ENCODE results near the gene CFAP46.

Gene CFAP46

GRCh38 chr10:132983252-132984007 lies 41.1 kb upstream of the CFAP46 start:
- Histone ChIP-seq H3K27me3 (ENCODE audit: insufficient read depth, insufficient read length) (peaks cover 2% of the 10 kb centered on the region), H3K4me3 (ENCODE audit: insufficient read length, low read depth) (no peak overlapping the region), H3K36me3 (ENCODE audit: insufficient read depth, insufficient read length, low read length) (no peaks in the 10 kb centered on the region), H3K9me3 (ENCODE audit: insufficient read depth, low read length) (no peaks in the 10 kb centered on the region), H3K4me1 (ENCODE audit: insufficient read depth, insufficient read length) (peaks cover 5% of the 10 kb centered on the region), H3K9ac (ENCODE audit: insufficient read length, low read depth) (no peak overlapping the region)
- TF ChIP-seq ZNF274 (IDR thresholded peaks at IDR 0.05; ENCODE audit: low read depth, low read length) (no peak), SUZ12 (IDR thresholded peaks at IDR 0.05; ENCODE audit: extremely low read depth, insufficient read depth, insufficient read length) (no peak), YY1 (IDR thresholded peaks at IDR 0.05; ENCODE audit: insufficient read depth, insufficient read length) (no peak)
- no peak for DNase-seq (ENCODE audit: low read depth, low spot score)

GRCh38 chr10:132982301-132982989 lies 40.1 kb upstream of the CFAP46 start:
- peaks cover 5% of the 10 kb centered on the region for H3K4me1 ChIP-seq (ENCODE audit: insufficient read depth, insufficient read length)
- no peak overlapping the region for H3K9ac ChIP-seq (ENCODE audit: insufficient read length, low read depth)
- H3K27me3 ChIP-seq (ENCODE audit: insufficient read depth, insufficient read length), result peaks cover 2% of the 10 kb centered on the region
- no peak for DNase-seq (ENCODE audit: low read depth, low spot score)
- H3K9me3 ChIP-seq (ENCODE audit: insufficient read depth, low read length), result no peaks in the 10 kb centered on the region
- H3K4me3 ChIP-seq (ENCODE audit: insufficient read length, low read depth), result no peak overlapping the region
- H3K36me3 ChIP-seq (ENCODE audit: insufficient read depth, insufficient read length, low read length), result no peaks in the 10 kb centered on the region
- no peak for TF ChIP-seq ZNF274 (IDR thresholded peaks at IDR 0.05; ENCODE audit: low read depth, low read length)
- no peak for TF ChIP-seq YY1 (IDR thresholded peaks at IDR 0.05; ENCODE audit: insufficient read depth, insufficient read length)
- TF ChIP-seq SUZ12 (IDR thresholded peaks at IDR 0.05; ENCODE audit: extremely low read depth, insufficient read depth, insufficient read length), result no peak

DNA sequence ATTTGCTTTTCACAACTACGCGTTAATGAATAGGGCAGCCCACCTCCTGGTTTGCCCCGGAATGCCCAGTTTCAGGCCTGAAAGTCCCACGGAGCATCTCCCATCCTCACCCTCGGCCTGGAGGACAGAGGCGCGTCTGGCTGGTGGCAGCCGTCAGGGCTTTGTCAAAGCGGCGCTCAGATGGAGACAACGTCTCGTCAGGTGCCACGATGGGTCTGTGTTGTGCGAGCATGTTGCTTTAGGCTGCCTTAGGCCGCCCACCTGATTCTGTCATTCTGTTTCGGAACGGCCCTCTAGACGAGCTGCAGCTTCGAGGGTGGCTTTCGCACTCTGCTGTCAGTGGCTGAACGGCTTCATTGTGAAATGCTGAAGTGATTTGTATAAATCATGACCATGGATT lies 39.4 kb upstream of the CFAP46 start:
- H3K36me3 ChIP-seq (ENCODE audit: insufficient read depth, insufficient read length, low read length), result no peaks in the 10 kb centered on the region
- no peak overlapping the region for H3K4me3 ChIP-seq (ENCODE audit: insufficient read length, low read depth)
- H3K27me3 ChIP-seq (ENCODE audit: insufficient read depth, insufficient read length), result peaks cover 2% of the 10 kb centered on the region
- H3K9me3 ChIP-seq (ENCODE audit: insufficient read depth, low read length), result no peaks in the 10 kb centered on the region
- peaks cover 5% of the 10 kb centered on the region for H3K4me1 ChIP-seq (ENCODE audit: insufficient read depth, insufficient read length)
- H3K9ac ChIP-seq (ENCODE audit: insufficient read length, low read depth), result no peak overlapping the region
- no peak for DNase-seq (ENCODE audit: low read depth, low spot score)
- TF ChIP-seq SUZ12 (IDR thresholded peaks at IDR 0.05; ENCODE audit: extremely low read depth, insufficient read depth, insufficient read length) (no peak), ZNF274 (IDR thresholded peaks at IDR 0.05; ENCODE audit: low read depth, low read length) (no peak), YY1 (IDR thresholded peaks at IDR 0.05; ENCODE audit: insufficient read depth, insufficient read length) (no peak)

- Histone ChIP-seq H3K27me3 (ENCODE audit: insufficient read depth, insufficient read length) (peaks cover 2% of the 10 kb centered on the region), H3K9me3 (ENCODE audit: insufficient read depth, low read length) (no peaks in the 10 kb centered on the region), H3K36me3 (ENCODE audit: insufficient read depth, insufficient read length, low read length) (no peaks in the 10 kb centered on the region), H3K4me1 (ENCODE audit: insufficient read depth, insufficient read length) (peaks cover 5% of the 10 kb centered on the region), H3K9ac (ENCODE audit: insufficient read length, low read depth) (no peak overlapping the region), H3K4me3 (ENCODE audit: insufficient read length, low read depth) (no peak overlapping the region)
- no peak for DNase-seq (ENCODE audit: low read depth, low spot score)
- no peak for TF ChIP-seq YY1 (IDR thresholded peaks at IDR 0.05; ENCODE audit: insufficient read depth, insufficient read length)
- TF ChIP-seq ZNF274 (IDR thresholded peaks at IDR 0.05; ENCODE audit: low read depth, low read length), result no peak
- no peak for TF ChIP-seq SUZ12 (IDR thresholded peaks at IDR 0.05; ENCODE audit: extremely low read depth, insufficient read depth, insufficient read length)
These were observed 38.8 kb upstream of the CFAP46 start for GRCh38 chr10:132981173-132981555.

DNA sequence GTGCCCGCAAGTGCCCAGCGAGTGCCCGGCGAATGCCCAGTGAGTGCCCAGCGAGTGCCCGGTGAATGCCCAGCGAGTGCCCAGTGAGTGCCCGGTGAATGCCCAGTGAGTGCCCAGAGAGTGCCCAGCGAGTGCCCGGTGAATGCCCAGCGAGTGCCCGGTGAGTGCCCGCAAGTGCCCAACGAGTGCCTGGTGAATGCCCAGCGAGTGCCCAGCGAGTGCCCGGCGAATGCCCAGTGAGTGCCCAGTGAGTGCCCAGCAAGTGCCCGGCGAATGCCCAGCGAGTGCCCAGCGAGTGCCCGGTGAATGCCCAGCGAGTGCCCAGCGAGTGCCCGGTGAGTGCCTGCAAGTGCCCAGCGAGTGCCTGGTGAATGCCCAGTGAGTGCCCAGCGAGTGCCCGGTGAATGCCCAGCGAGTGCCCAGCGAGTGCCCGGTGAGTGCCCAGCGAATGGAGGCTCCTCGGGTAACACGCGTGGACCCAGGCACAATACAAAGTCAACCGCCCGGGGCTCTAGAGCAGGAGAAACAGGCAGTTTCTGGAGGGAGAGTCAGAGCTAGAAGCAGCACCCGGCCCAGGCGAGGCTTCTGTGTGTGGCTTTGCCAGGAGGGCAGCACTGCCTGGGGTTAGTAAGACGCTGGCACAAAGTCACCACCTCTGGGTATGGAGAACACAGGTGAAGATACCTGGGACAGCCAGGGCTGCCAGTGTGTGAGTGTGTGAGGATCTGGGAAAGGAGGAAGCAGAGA lies 38.2 kb upstream of the CFAP46 start:
- Histone ChIP-seq H3K36me3 (ENCODE audit: insufficient read depth, insufficient read length, low read length) (no peaks in the 10 kb centered on the region), H3K4me3 (ENCODE audit: insufficient read length, low read depth) (no peak overlapping the region), H3K27me3 (ENCODE audit: insufficient read depth, insufficient read length) (peaks cover 2% of the 10 kb centered on the region), H3K4me1 (ENCODE audit: insufficient read depth, insufficient read length) (peaks cover 5% of the 10 kb centered on the region), H3K9ac (ENCODE audit: insufficient read length, low read depth) (no peak overlapping the region), H3K9me3 (ENCODE audit: insufficient read depth, low read length) (no peaks in the 10 kb centered on the region)
- no peak for DNase-seq (ENCODE audit: low read depth, low spot score)
- no peak for TF ChIP-seq YY1 (IDR thresholded peaks at IDR 0.05; ENCODE audit: insufficient read depth, insufficient read length)
- TF ChIP-seq SUZ12 (IDR thresholded peaks at IDR 0.05; ENCODE audit: extremely low read depth, insufficient read depth, insufficient read length), result no peak
- TF ChIP-seq ZNF274 (IDR thresholded peaks at IDR 0.05; ENCODE audit: low read depth, low read length), result no peak

DNA sequence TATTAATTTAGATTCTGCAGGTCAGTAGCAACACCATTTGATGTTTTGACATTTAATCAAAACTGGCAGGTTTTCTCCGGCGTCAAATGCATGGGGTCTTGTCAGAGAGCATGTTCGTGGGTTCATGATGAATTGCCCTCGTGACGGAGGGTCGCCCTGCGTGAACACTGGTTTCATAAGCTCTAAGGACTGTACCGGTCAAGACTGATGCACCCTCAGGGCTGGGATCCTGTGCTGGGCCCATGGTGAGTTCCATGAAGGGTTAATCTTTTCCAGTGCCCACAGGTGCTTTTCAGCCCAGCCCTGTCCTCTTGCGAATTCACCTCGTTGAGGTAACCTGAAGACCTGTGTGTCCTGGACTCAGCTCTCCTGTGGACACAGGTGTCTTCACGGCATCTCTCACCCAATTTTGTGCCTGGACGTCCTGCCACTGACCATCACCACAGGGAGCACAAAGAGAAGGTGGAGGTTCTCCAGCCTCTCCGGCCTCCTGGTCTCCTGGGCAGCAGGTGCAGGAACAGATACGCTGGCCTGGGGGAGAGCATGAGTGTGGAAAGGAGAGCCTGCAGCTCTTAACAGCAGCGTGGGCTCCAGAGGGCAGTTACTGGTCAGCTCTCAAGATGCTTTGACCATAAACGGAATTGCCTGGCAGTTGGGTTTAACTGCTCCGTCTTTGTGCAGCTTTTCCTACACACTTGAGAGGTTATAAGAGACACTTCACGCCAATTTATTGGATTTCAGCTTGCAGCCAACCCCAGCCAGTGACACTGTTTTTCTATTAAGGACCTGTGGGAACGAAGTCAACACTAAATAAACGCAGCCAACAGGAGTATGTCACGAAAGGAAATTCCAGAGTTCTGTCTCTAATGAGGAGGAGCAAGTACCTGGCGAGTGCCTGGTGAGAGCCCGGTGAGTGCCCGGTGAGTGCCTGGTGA lies 37.4 kb upstream of the CFAP46 start:
- Histone ChIP-seq H3K36me3 (ENCODE audit: insufficient read depth, insufficient read length, low read length) (no peaks in the 10 kb centered on the region), H3K9me3 (ENCODE audit: insufficient read depth, low read length) (no peaks in the 10 kb centered on the region), H3K4me1 (ENCODE audit: insufficient read depth, insufficient read length) (peaks cover 3% of the 10 kb centered on the region), H3K4me3 (ENCODE audit: insufficient read length, low read depth) (no peak overlapping the region), H3K9ac (ENCODE audit: insufficient read length, low read depth) (no peak overlapping the region), H3K27me3 (ENCODE audit: insufficient read depth, insufficient read length) (peaks cover 2% of the 10 kb centered on the region)
- DNase-seq (ENCODE audit: low read depth, low spot score), result no peak
- TF ChIP-seq YY1 (IDR thresholded peaks at IDR 0.05; ENCODE audit: insufficient read depth, insufficient read length), result no peak
- TF ChIP-seq ZNF274 (IDR thresholded peaks at IDR 0.05; ENCODE audit: low read depth, low read length), result no peak
- no peak for TF ChIP-seq SUZ12 (IDR thresholded peaks at IDR 0.05; ENCODE audit: extremely low read depth, insufficient read depth, insufficient read length)
